ENCODE results near the gene DIO1. TPM values are rescaled to one million over a fixed set of nuclear protein-coding genes. Genes with fewer than 3 reads are reported as not detected.
A peak's percentile ranks its signal among the peaks of the same experiment; 100 is the strongest.

The DIO1 gene
- total RNA-seq (2021; fragmentation: NEBNext Ultra II Directional; extraction: Animal tissue kit (Norgen Biotek cat#: 25700)) (not detected in 2 replicates), polyA plus RNA-seq (2011; rRNA removed) (0.14 and 0.39 TPM in 2 replicates), polyA minus RNA-seq (2011; rRNA and poly(A)+ RNA removed) (0.44 and 0.50 TPM in 2 replicates)
- polyA plus RNA-seq (2011; cell fraction: cytosol; rRNA removed), result 0.17 TPM
- not detected for polyA plus RNA-seq (2011; cell fraction: nucleus; rRNA removed)
- polyA plus RNA-seq (2012, experiment 1 of 2), result 0.11 to 0.15 TPM in 2 of 4 replicates, not detected in the others
- polyA plus RNA-seq (2012, experiment 2 of 2), result not detected
- polyA plus RNA-seq (2013, experiment 1 of 2), result 0.08 TPM
- 0.11 TPM for polyA plus RNA-seq (2013, experiment 2 of 2)
- polyA minus RNA-seq (2011; cell fraction: cytosol; rRNA and poly(A)+ RNA removed), result not detected
- polyA minus RNA-seq (2011; cell fraction: nucleus; rRNA and poly(A)+ RNA removed), result not detected
- long read RNA-seq, experiment 1, result 0 reads
- long read RNA-seq, experiment 2, result 0 reads

GRCh38 chr1:53893999-53894636, at the start of gene DIO1:
TSS of gene DIO1 (plus strand) at chr1:53894187. CDS start at chr1:53894211, 24 bp downstream.
- no peak within 1 kb of the TSS for H3K27ac ChIP-seq (ENCODE audit: low read depth, low read length)
- no peaks in the 10 kb centered on the region for H3K79me1 ChIP-seq (ENCODE audit: low read depth, low read length)
- no peak within 1 kb of the TSS for H3K18ac ChIP-seq (ENCODE audit: extremely low read depth, low read length)
- CTCF ChIA-PET (ENCODE audit: partially characterized antibody), result interaction anchor here (0.9 to 1.8 kb wide), 4 partner anchors 20 to 56 kb away, joined by 3 to 8 read pairs (median 5); no protein-coding TSS in a partner anchor
- peaks cover 1% of the 10 kb centered on the region; the same call in 1 of the 2 replicates for H3K23me2 ChIP-seq (ENCODE audit: low read depth, low read length)
- no peaks in the 10 kb centered on the region for H3K36me3 ChIP-seq (ENCODE audit: control insufficient read depth in 2 of 4, insufficient read depth in 4 of 4, low read length in 3 of 4)
- TF ChIP-seq KDM1A (IDR thresholded peaks at IDR 0.05; ENCODE audit: borderline replicate concordance, low read length) (no peak), TAF1 (IDR thresholded peaks at IDR 0.05; ENCODE audit: low read depth, low read length) (0 out of 2 replicates have a peak, but pooled peaks have one; percentile 27)
- WGBS, 2 experiments (ENCODE audit: extremely low coverage in 1 of 2, insufficient coverage in 1 of 2, insufficient read length in 1 of 2, insufficient replicate concordance in 2 of 2, low coverage in 1 of 2, low lambda C conversion rate in 2 of 2, missing lambda C conversion rate in 1 of 2), result 80% methylated on average over 14 of the region's 14 CpGs; no CpG with 5 or more reads in 1 of the 2 experiments
- no peak within 1 kb of the TSS for H3K4me3 ChIP-seq (ENCODE audit: extremely low read depth in 1 of 4, insufficient read depth in 2 of 4, low read depth in 3 of 4, low read length in 4 of 4)
- no peaks in the 10 kb centered on the region for H3K79me2 ChIP-seq (ENCODE audit: control insufficient read depth in 1 of 2, insufficient read depth in 2 of 2, low read length in 2 of 2)
- H3K56ac ChIP-seq (replicated peaks; ENCODE audit: insufficient read length, low read depth, low read length), result no peak within 1 kb of the TSS
- H2AFZ ChIP-seq (ENCODE audit: low read length), result no peak within 1 kb of the TSS
- no peak for DNase-seq (ENCODE audit: low read depth in 1 of 2, low spot score in 2 of 2)
- H2BK5ac ChIP-seq (ENCODE audit: low read depth, low read length), result no peak within 1 kb of the TSS
- no peak within 1 kb of the TSS for H2BK15ac ChIP-seq (ENCODE audit: low read length)
- POLR2A ChIA-PET (ENCODE audit: partially characterized antibody), result interaction anchor here (0.7 to 1.1 kb wide), 3 partner anchors 16 to 99 kb away, joined by 3 to 4 read pairs (median 3); no protein-coding TSS in a partner anchor
- no peak within 1 kb of the TSS for H2BK120ac ChIP-seq (replicated peaks; ENCODE audit: low read depth, low read length)
- H3K4me2 ChIP-seq (ENCODE audit: insufficient read depth in 1 of 2, low read depth in 2 of 2, low read length in 2 of 2), result no peak within 1 kb of the TSS
- no peaks in the 10 kb centered on the region; a peak in 1 of 7 replicates for H3K27me3 ChIP-seq (replicated peaks in 1 of 4; ENCODE audit: control insufficient read depth in 3 of 4, extremely low read depth in 1 of 4, insufficient read depth in 3 of 4, low read length in 3 of 4)
- no peak within 1 kb of the TSS for H2BK20ac ChIP-seq (ENCODE audit: low read length)
- H3K9me3 ChIP-seq (ENCODE audit: insufficient read depth in 2 of 2, low read depth in 1 of 2, low read length in 1 of 2), result no peaks in the 10 kb centered on the region
- H4K20me1 ChIP-seq (replicated peaks in 1 of 2; ENCODE audit: control insufficient read depth in 1 of 2, insufficient read depth in 2 of 2, low read length in 2 of 2), result no peaks in the 10 kb centered on the region
- H3K9ac ChIP-seq (replicated peaks in 1 of 4; ENCODE audit: extremely low read depth in 1 of 4, low read depth in 3 of 4, low read length in 3 of 4), result no peak within 1 kb of the TSS
- H3K4ac ChIP-seq (replicated peaks; ENCODE audit: insufficient read length, low read depth, low read length), result no peak within 1 kb of the TSS
- no peak within 1 kb of the TSS for H4K91ac ChIP-seq (replicated peaks; ENCODE audit: insufficient read length, low read length)
- no peak for FAIRE-seq
- H2BK12ac ChIP-seq (ENCODE audit: low read depth, low read length), result no peak within 1 kb of the TSS
- peaks cover 0 to 7% (median 2%) of the 10 kb centered on the region in 4 experiments; a peak in 3 of 7 replicates for H3K4me1 ChIP-seq (replicated peaks in 1 of 4; ENCODE audit: control insufficient read depth in 3 of 4, insufficient read depth in 4 of 4, low read length in 3 of 4)
- H4K5ac ChIP-seq (ENCODE audit: insufficient read length, low read depth, low read length), result no peak within 1 kb of the TSS
- H3K14ac ChIP-seq (ENCODE audit: insufficient read length), result no peak within 1 kb of the TSS
- no peak within 1 kb of the TSS for H2AK5ac ChIP-seq (ENCODE audit: low read depth, low read length)
- H3K23ac ChIP-seq (ENCODE audit: insufficient read length), result no peak within 1 kb of the TSS
- no peak within 1 kb of the TSS for H4K8ac ChIP-seq (ENCODE audit: extremely low read depth, insufficient read depth, low read length)

Measured in H1 (cell line).